A549 (cell line): ENCODE data around the gene NRIP1.

ENCODE experiments used
- CEBPB ChIP-seq, 2 experiments: fragments of >200 bp in 1 of 2; sonication (Bioruptor Twin) in 1 of 2; formaldehyde crosslinking in 1 of 2; IDR thresholded peaks; 2 replicates each; pipeline ENCODE4 v1.6.1; 2012 to 2016
- CHD2 ChIP-seq: fragments of 150-350 bp; IDR thresholded peaks from 2 replicates; pipeline ENCODE4 v1.6.1; 2014; ENCODE audit warnings: low read length; ENCODE audit not compliant: partially characterized antibody
- CTCF ChIP-seq: fragments of >200 bp; sonication (Bioruptor Twin); formaldehyde crosslinking; IDR thresholded peaks from 3 replicates; pipeline ENCODE4 v1.5.1; 2016
- MYC ChIP-seq: IDR thresholded peaks from 2 replicates; pipeline ENCODE4 v1.6.1; 2012; ENCODE audit warnings: mild to moderate bottlenecking, inconsistent platforms, low read length, improper control_type of control experiment, borderline replicate concordance
- NPAS2 ChIP-seq: fragments of 250-450 bp; sonication (Bioruptor Pico); IDR thresholded peaks from 2 replicates; pipeline ENCODE4 v1.8.0; 2022; ENCODE audit warnings: mild to moderate bottlenecking, moderate library complexity, borderline replicate concordance
- POLR2A ChIP-seq: IDR thresholded peaks from 2 replicates; pipeline ENCODE4 v1.6.1; 2012; ENCODE audit warnings: mild to moderate bottlenecking, low read length
- RAD21 ChIP-seq, 2 experiments: fragments of >200 bp in 1 of 2; sonication (Bioruptor Twin) in 1 of 2; formaldehyde crosslinking in 1 of 2; IDR thresholded peaks in 1 of 2; conservative IDR thresholded peaks in 1 of 2; 2 replicates in 1 of 2; 3 replicates in 1 of 2; pipeline ENCODE4 v1.6.1; 2012 to 2018; ENCODE audit warnings: inconsistent platforms in 1 of 2
- ZFP36 ChIP-seq: fragments of 450-650 bp; IDR thresholded peaks from 2 replicates; pipeline ENCODE4 v1.6.1; 2014; ENCODE audit warnings: borderline replicate concordance; ENCODE audit not compliant: partially characterized antibody

GRCh38 chr21:15080526-15080925 lies 15.7 kb upstream of the NRIP1 start:
- TF ChIP-seq CEBPB (IDR thresholded peaks at IDR 0.05) (no peak), CTCF (no peak), CHD2 (no peak), MYC (no peak), NPAS2 (CRISPR knock-in tag) (no peak), RAD21 (conservative IDR thresholded peaks at IDR 0.05 in 1 of 2, IDR thresholded peaks at IDR 0.05 in 1 of 2) (no peak), POLR2A (no peak), ZFP36 (no peak)
